ENCODE data around the gene ZBTB9.
A peak's percentile ranks its signal among the peaks of the same experiment; 100 is the strongest.
"Not testable (repeated sequence)": the region's sequence is repeated elsewhere in the genome, so short reads cannot be mapped to it uniquely, and the experiment has no call there.

ZBTB9 gene

GRCh38 chr6:33452496-33452895 lies 1.9 kb upstream of the ZBTB9 start:
- H3K4me3 ChIP-seq (ENCODE audit: low read depth, low read length), result no peak overlapping the region

GRCh38 chr6:33453393-33454008 lies 875 bp upstream of the ZBTB9 start:
- H3K4me3 ChIP-seq (ENCODE audit: low read depth, low read length), result peak overlapping the region; percentile 96
- DNase-seq (ENCODE audit: low read depth), result no peak

More at GRCh38 chr6:33452496-33452895, 1.9 kb upstream of the ZBTB9 start:
- DNase-seq (ENCODE audit: low read depth), result no peak

GRCh38 chr6:33455051-33455450 lies 675 bp downstream of the ZBTB9 start:
- DNase-seq (ENCODE audit: low read depth), result no peak
- H3K4me3 ChIP-seq (ENCODE audit: low read depth, low read length), result peak overlapping the region; percentile 96

- no peak overlapping the region for H3K4me3 ChIP-seq (ENCODE audit: low read depth, low read length)
- DNase-seq (ENCODE audit: low read depth), result no peak
Observed at GRCh38 chr6:33456156-33456555, 1.8 kb downstream of the ZBTB9 start.

GRCh38 chr6:33458676-33459075 lies 4.3 kb downstream of the ZBTB9 start:
- DNase-seq (ENCODE audit: low read depth), result no peak
- no peak overlapping the region for H3K4me3 ChIP-seq (ENCODE audit: low read depth, low read length)

- no peak overlapping the region for H3K4me3 ChIP-seq (ENCODE audit: low read depth, low read length)
Observed at GRCh38 chr6:33459226-33459625, 4.8 kb downstream of the ZBTB9 start.

GRCh38 chr6:33466075-33466735 lies 11.8 kb downstream of the ZBTB9 start:
- no peak for DNase-seq (ENCODE audit: low read depth)
- H3K4me3 ChIP-seq (ENCODE audit: low read depth, low read length), result no peak overlapping the region

More at GRCh38 chr6:33459226-33459625, 4.8 kb downstream of the ZBTB9 start:
- no peak for DNase-seq (ENCODE audit: low read depth)

- no peak overlapping the region for H3K4me3 ChIP-seq (ENCODE audit: low read depth, low read length)
Observed at GRCh38 chr6:33467091-33467490, 12.7 kb downstream of the ZBTB9 start.

GRCh38 chr6:33469661-33470060 lies 15.3 kb downstream of the ZBTB9 start:
- H3K4me3 ChIP-seq (ENCODE audit: low read depth, low read length), result no peak overlapping the region

More at GRCh38 chr6:33467091-33467490, 12.7 kb downstream of the ZBTB9 start:
- no peak for DNase-seq (ENCODE audit: low read depth)

GRCh38 chr6:33477864-33478263 lies 23.5 kb downstream of the ZBTB9 start:
- DNase-seq (ENCODE audit: low read depth), result no peak
- no peak overlapping the region for H3K4me3 ChIP-seq (ENCODE audit: low read depth, low read length)

More at GRCh38 chr6:33469661-33470060, 15.3 kb downstream of the ZBTB9 start:
- no peak for DNase-seq (ENCODE audit: low read depth)

GRCh38 chr6:33481192-33481591 lies 26.8 kb downstream of the ZBTB9 start:
- no peak for DNase-seq (ENCODE audit: low read depth)
- H3K4me3 ChIP-seq (ENCODE audit: low read depth, low read length), result no peak overlapping the region

- not testable (repeated sequence) for DNase-seq (ENCODE audit: low read depth); H3K4me3 ChIP-seq (ENCODE audit: low read depth, low read length)
Observed at GRCh38 chr6:33482620-33483019, 28.2 kb downstream of the ZBTB9 start.

GRCh38 chr6:33483678-33484077 lies 29.3 kb downstream of the ZBTB9 start:
- H3K4me3 ChIP-seq (ENCODE audit: low read depth, low read length), result no peak overlapping the region
- no peak for DNase-seq (ENCODE audit: low read depth)

GRCh38 chr6:33484673-33485262 lies 30.4 kb downstream of the ZBTB9 start:
- not testable (repeated sequence) for DNase-seq (ENCODE audit: low read depth); H3K4me3 ChIP-seq (ENCODE audit: low read depth, low read length)

GRCh38 chr6:33485680-33486079 lies 31.3 kb downstream of the ZBTB9 start:
- H3K4me3 ChIP-seq (ENCODE audit: low read depth, low read length); DNase-seq (ENCODE audit: low read depth): not testable (repeated sequence)

- no peak overlapping the region for H3K4me3 ChIP-seq (ENCODE audit: low read depth, low read length)
- no peak for DNase-seq (ENCODE audit: low read depth)
Observed at GRCh38 chr6:33488339-33488738, 34.0 kb downstream of the ZBTB9 start.

- H3K4me3 ChIP-seq (ENCODE audit: low read depth, low read length), result no peak overlapping the region
- DNase-seq (ENCODE audit: low read depth), result no peak
Observed at GRCh38 chr6:33490198-33490597, 35.8 kb downstream of the ZBTB9 start.

GRCh38 chr6:33490621-33491020 lies 36.2 kb downstream of the ZBTB9 start:
- no peak overlapping the region for H3K4me3 ChIP-seq (ENCODE audit: low read depth, low read length)
- DNase-seq (ENCODE audit: low read depth), result no peak

GRCh38 chr6:33492093-33492492 lies 37.7 kb downstream of the ZBTB9 start:
- DNase-seq (ENCODE audit: low read depth), result no peak
- no peak overlapping the region for H3K4me3 ChIP-seq (ENCODE audit: low read depth, low read length)

- DNase-seq (ENCODE audit: low read depth), result no peak
- no peak overlapping the region for H3K4me3 ChIP-seq (ENCODE audit: low read depth, low read length)
Observed at GRCh38 chr6:33497157-33497556, 42.8 kb downstream of the ZBTB9 start.

- no peak overlapping the region for H3K4me3 ChIP-seq (ENCODE audit: low read depth, low read length)
Observed at GRCh38 chr6:33502486-33502885, 48.1 kb downstream of the ZBTB9 start.

More at GRCh38 chr6:33502486-33502885, 48.1 kb downstream of the ZBTB9 start:
- DNase-seq (ENCODE audit: low read depth), result no peak

Measured in skeletal muscle cell (primary cell).